Endothelial cell of umbilical vein (primary cell): Measurements from ENCODE around the gene PERCC1.

Experiments used
- CTCF ChIP-seq, 2 donors: IDR thresholded peaks; 1 replicate in 1 of 2; 2 replicates in 1 of 2; pipeline ENCODE4 v1.5.1; 2011; ENCODE audit warnings: low read length in 2 of 2, mild to moderate bottlenecking in 2 of 2, moderate library complexity in 2 of 2, control low read depth in 1 of 2, inconsistent platforms in 1 of 2, low read depth in 1 of 2; ENCODE audit not compliant: insufficient read depth in 1 of 2; ENCODE audit errors: extremely low read depth in 1 of 2
- EZH2 ChIP-seq: IDR thresholded peaks from 2 replicates; pipeline ENCODE4 v1.6.1; 2012; ENCODE audit warnings: borderline replicate concordance, low read depth, mild to moderate bottlenecking, moderate library complexity, low read length, inconsistent platforms; ENCODE audit not compliant: severe bottlenecking
- JUN ChIP-seq: IDR thresholded peaks from 2 replicates; pipeline ENCODE4 v1.6.1; 2011; ENCODE audit warnings: borderline replicate concordance, low read depth; ENCODE audit not compliant: insufficient read length, insufficient read depth
- POLR2A ChIP-seq: IDR thresholded peaks from 2 replicates; pipeline ENCODE4 v1.6.1; 2012; ENCODE audit warnings: low read depth, mild to moderate bottlenecking, control low read depth, low read length
- POLR2AphosphoS5 ChIP-seq: IDR thresholded peaks from 2 replicates; pipeline ENCODE4 v1.6.1; 2012; ENCODE audit warnings: low read depth, mild to moderate bottlenecking, control low read depth, low read length, moderate library complexity; ENCODE audit not compliant: insufficient read depth

DNA sequence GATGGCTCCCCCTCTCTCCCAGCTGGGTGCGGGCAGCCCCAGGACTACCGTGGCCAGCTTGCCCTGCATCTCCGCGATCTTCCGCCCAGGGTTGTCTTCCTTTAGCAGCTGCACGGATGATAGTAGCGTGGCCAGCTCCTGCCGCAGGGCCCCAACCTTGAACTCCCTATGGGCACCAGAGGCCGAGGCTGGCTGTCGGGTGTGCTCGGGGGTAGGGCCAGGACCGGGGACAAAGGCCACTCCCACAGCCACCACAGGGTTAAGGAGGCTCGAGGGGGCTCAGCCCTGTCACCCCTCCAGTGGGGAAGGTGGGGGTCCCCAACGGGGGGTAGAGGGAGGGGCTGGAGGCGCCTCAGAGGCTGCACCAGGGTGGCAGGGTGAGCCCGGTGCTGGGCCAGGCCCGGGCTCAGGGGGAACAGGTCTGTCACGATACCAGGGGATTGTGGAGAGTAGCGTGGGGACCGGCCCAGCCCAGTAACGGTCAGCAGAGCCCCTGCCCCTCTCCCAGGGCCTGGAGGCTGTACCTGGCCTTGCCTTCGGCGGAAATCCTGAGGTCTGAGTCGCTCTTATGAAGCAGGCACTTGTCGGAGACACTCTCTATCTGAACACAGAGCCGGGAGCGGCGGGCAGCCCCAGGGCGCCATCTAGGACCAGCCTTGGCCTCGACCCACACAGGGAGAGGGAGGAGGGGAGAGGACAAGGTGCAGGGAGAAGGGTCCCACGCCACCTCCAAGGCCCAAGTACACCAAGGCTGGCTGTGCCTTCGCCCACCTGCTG, 5.2 kb downstream of the PERCC1 start:
- TF ChIP-seq CTCF (IDR thresholded peaks at IDR 0.05; ENCODE audit: extremely low read depth in 1 of 2, insufficient read depth in 1 of 2, low read depth in 1 of 2, low read length in 2 of 2), result no peak
- no peak for TF ChIP-seq EZH2
- no peak for TF ChIP-seq POLR2A
- TF ChIP-seq JUN, result no peak
- TF ChIP-seq POLR2AphosphoS5, result no peak
